ENCODE results near the gene TKTL1. TPM values are rescaled to one million over a fixed set of nuclear protein-coding genes. Genes with fewer than 3 reads are reported as not detected.

The TKTL1 gene
- total and polyA plus RNA-seq, 2 of the 4 experiments (the other 2 are of a cell fraction) = not detected

- no peak within 1 kb of the TSS for H3K18ac ChIP-seq (ENCODE audit: low read depth, low read length)
- TF ChIP-seq POLR2A (IDR thresholded peaks at IDR 0.05; ENCODE audit: low read depth, low read length) (no peak), CEBPB (IDR thresholded peaks at IDR 0.05; ENCODE audit: low read depth, low read length) (no peak), CTCF (conservative IDR thresholded peaks at IDR 0.05; ENCODE audit: low read depth, low read length) (no peak), RFX5 (IDR thresholded peaks at IDR 0.05; ENCODE audit: low read depth, low read length) (no peak), RAD21 (IDR thresholded peaks at IDR 0.05; ENCODE audit: low read length) (no peak), USF2 (IDR thresholded peaks at IDR 0.05; ENCODE audit: low read depth, low read length) (no peak), FOS (IDR thresholded peaks at IDR 0.05; ENCODE audit: low read depth, low read length) (no peak)
- no peaks in the 10 kb centered on the region for H3K27me3 ChIP-seq (ENCODE audit: control insufficient read depth, insufficient read depth, low read length)
- POLR2A ChIA-PET (ENCODE audit: unreplicated experiment) = no interaction called here
- H4K91ac ChIP-seq (ENCODE audit: insufficient read depth, low read depth, low read length) = no peak within 1 kb of the TSS
- WGBS, 2 experiments (ENCODE audit: extremely low coverage in 2 of 2, insufficient read length in 1 of 2) = 92% methylated on average over 9 of the region's 39 CpGs; no CpG with 5 or more reads in 1 of the 2 experiments
- no peak within 1 kb of the TSS for H3K23ac ChIP-seq (ENCODE audit: low read depth, low read length)
- no peaks in the 10 kb centered on the region for H3K9me1 ChIP-seq (ENCODE audit: insufficient read depth, low read length)
- H2BK20ac ChIP-seq (ENCODE audit: low read depth, low read length) = no peak within 1 kb of the TSS
- no peak within 1 kb of the TSS for H2AK5ac ChIP-seq (ENCODE audit: low read depth, low read length)
- no peak within 1 kb of the TSS for H2BK120ac ChIP-seq (ENCODE audit: low read depth, low read length)
- peaks cover 4% of the 10 kb centered on the region; the same call in 1 of the 2 replicates for H3K9me3 ChIP-seq (ENCODE audit: control insufficient read depth, insufficient read depth, low read length)
- H4K5ac ChIP-seq (ENCODE audit: low read depth, low read length) = no peak within 1 kb of the TSS
- BruUV-seq (replicated peaks) = no TSS peak
- DNase-seq (no peak), ATAC-seq (ENCODE audit: low read depth) (no peak)
- intact Hi-C loops (cut with micrococcal nuclease) (no loop called here), dilution Hi-C loops (cut with HindIII; ENCODE audit: low sequenced_read_pairs, unreplicated experiment) (no loop called here), in situ Hi-C loops (cut with MboI; ENCODE audit: low sequenced_read_pairs) (no loop called here)
- H3K56ac ChIP-seq (ENCODE audit: extremely low read depth, insufficient read depth, low read length) = no peak within 1 kb of the TSS
- no peak within 1 kb of the TSS for H3K4ac ChIP-seq (ENCODE audit: low read depth, low read length)
- no peak within 1 kb of the TSS for H3K9ac ChIP-seq (ENCODE audit: low read depth, low read length)
- no peak within 1 kb of the TSS for H3K4me2 ChIP-seq (ENCODE audit: low read depth, low read length)
- H2AK9ac ChIP-seq (replicated peaks; ENCODE audit: low read depth, low read length, poor library complexity) = no peak within 1 kb of the TSS
- no peak within 1 kb of the TSS for H2BK15ac ChIP-seq (ENCODE audit: low read depth, low read length)
- no peak within 1 kb of the TSS for H2BK5ac ChIP-seq (ENCODE audit: low read depth, low read length, poor library complexity, severe bottlenecking)
- H3K36me3 ChIP-seq (ENCODE audit: control insufficient read depth, insufficient read depth, low read length) = no peaks in the 10 kb centered on the region
- H3K27ac ChIP-seq (ENCODE audit: insufficient read depth, low read length) = no peak within 1 kb of the TSS
- H3K79me1 ChIP-seq (ENCODE audit: low read depth in 1 of 2, low read length in 2 of 2) = no peaks in the 10 kb centered on the region
- H3K4me3 ChIP-seq (ENCODE audit: insufficient read depth, low read depth, low read length) = no peak within 1 kb of the TSS
- no peak within 1 kb of the TSS for H4K8ac ChIP-seq (ENCODE audit: low read depth in 2 of 2, low read length in 2 of 2)
- H2AFZ ChIP-seq (replicated peaks; ENCODE audit: low read length, poor library complexity) = peak within 1 kb of the TSS; percentile 43
- H3K14ac ChIP-seq (replicated peaks; ENCODE audit: low read depth, low read length) = no peak within 1 kb of the TSS
- H4K20me1 ChIP-seq (ENCODE audit: insufficient read depth, low read length) = no peaks in the 10 kb centered on the region
- CTCF ChIA-PET = no interaction called here
- no peaks in the 10 kb centered on the region for H3K4me1 ChIP-seq (ENCODE audit: control insufficient read depth, insufficient read depth, low read length)
These were observed 612 bp upstream of the TKTL1 start, which contains the start of gene TEX28 for GRCh38 chrX:154294791-154295574. Gene TEX28, minus strand, starts transcription at chrX:154295124. Its CDS starts 3,007 bp downstream, at chrX:154292117.
